Right renal pelvis (tissue), 4 donors: Measurements from ENCODE around the gene TXNDC11. TPM values are rescaled to one million over a fixed set of nuclear protein-coding genes. Genes with fewer than 3 reads are reported as not detected.

Experiments
- DNase-seq, 4 donors: peaks; one replicate each; pipeline ENCODE4 v3.0.0-alpha.2; 2013; ENCODE audit warnings: low read depth in 4 of 4, low spot score in 3 of 4, missing footprints in 1 of 4
- polyA plus RNA-seq, 4 donors: library from polyadenylated mRNA; unstranded; fragments of 120-200 nt; gene quantifications; one replicate each; pipeline ENCODE4 v1.2.1, GENCODE V29; 2013; ENCODE audit not compliant: insufficient read length in 4 of 4

TXNDC11 gene
- polyA plus RNA-seq, 4 donors = 42.5 to 45.7 (median 44.7) TPM

- no peak for DNase-seq
These were observed 20.7 kb downstream of the TXNDC11 start for GRCh38 chr16:11721781-11722467.

- DNase-seq = no peak
These were observed 22.9 kb downstream of the TXNDC11 start for GRCh38 chr16:11719762-11720161.

GRCh38 chr16:11719171-11719570, 23.5 kb downstream of the TXNDC11 start:
- no peak for DNase-seq

GRCh38 chr16:11717811-11718210, 24.8 kb downstream of the TXNDC11 start:
- no peak for DNase-seq

- no peak for DNase-seq
These were observed 26.3 kb downstream of the TXNDC11 start for GRCh38 chr16:11716336-11716735.

- no peak for DNase-seq
These were observed 27.3 kb downstream of the TXNDC11 start for GRCh38 chr16:11715246-11715947.

GRCh38 chr16:11712122-11712521, 30.5 kb downstream of the TXNDC11 start:
- no peak for DNase-seq

- no peak for DNase-seq
These were observed 31.0 kb downstream of the TXNDC11 start for GRCh38 chr16:11711662-11712061.

GRCh38 chr16:11708421-11708820, 34.2 kb downstream of the TXNDC11 start:
- no peak for DNase-seq

GRCh38 chr16:11707679-11708197, 34.9 kb downstream of the TXNDC11 start:
- DNase-seq = no peak

- no peak for DNase-seq
These were observed 36.4 kb downstream of the TXNDC11 start for GRCh38 chr16:11706180-11706742.

- no peak for DNase-seq
These were observed 37.2 kb downstream of the TXNDC11 start for GRCh38 chr16:11705311-11706025.

GRCh38 chr16:11700264-11701029, 42.2 kb downstream of the TXNDC11 start:
- no peak for DNase-seq

- DNase-seq = no peak
These were observed 43.3 kb downstream of the TXNDC11 start for GRCh38 chr16:11699234-11699894.

- DNase-seq = no peak
These were observed 44.4 kb downstream of the TXNDC11 start for GRCh38 chr16:11698271-11698689.

GRCh38 chr16:11697319-11697718, 45.3 kb downstream of the TXNDC11 start:
- no peak for DNase-seq

GRCh38 chr16:11696266-11697012, 46.2 kb downstream of the TXNDC11 start:
- DNase-seq = no peak

GRCh38 chr16:11692651-11693050, 50.0 kb downstream of the TXNDC11 start:
- no peak for DNase-seq

GRCh38 chr16:11692171-11692570, 50.5 kb downstream of the TXNDC11 start:
- DNase-seq = no peak
